ENCODE results near the gene SMARCA2. TPM values are rescaled to one million over a fixed set of nuclear protein-coding genes. Genes with fewer than 3 reads are reported as not detected.

SMARCA2 gene
- total and polyA plus RNA-seq, 10 of the 15 experiments (the other 5 are each of a cell fraction or from before 2014, with no cell fraction given): 100 to 392 (median 204) TPM

GRCh38 chr9:1995084-1995483, 20.1 kb upstream of the SMARCA2 start (continued):
- no peak for TF ChIP-seq PRDM15 (CRISPR knock-in tag; IDR thresholded peaks at IDR 0.05)
- no peak for TF ChIP-seq GABPA (IDR thresholded peaks at IDR 0.05; ENCODE audit: low read depth)

DNA sequence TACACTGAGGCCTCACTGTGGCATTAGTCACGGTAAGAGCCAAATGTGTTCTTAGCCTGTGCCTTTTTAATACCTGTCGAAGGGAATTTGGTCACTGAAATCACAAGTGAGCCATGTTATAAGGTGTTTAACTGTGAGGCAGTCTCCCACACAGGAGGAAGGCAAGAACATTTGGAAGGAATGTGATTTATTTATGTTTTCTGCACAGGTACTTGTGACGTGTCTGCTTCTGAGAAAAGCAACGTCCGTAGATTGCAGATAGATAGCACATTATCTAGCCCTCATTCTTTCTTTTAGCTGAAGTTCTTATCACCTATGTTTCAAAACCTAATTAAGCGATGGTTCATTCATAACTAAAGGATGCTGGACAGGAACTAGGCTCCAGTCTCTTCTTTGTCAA, 19.0 kb upstream of the SMARCA2 start:
- no peak for ATAC-seq
- Histone ChIP-seq H4K20me1 (ENCODE audit: control insufficient read depth, insufficient read depth) (no peaks in the 10 kb centered on the region), H3K4me3 (no peak overlapping the region), H3K27me3 (replicated peaks in 1 of 2; ENCODE audit: control insufficient read depth in 2 of 2, insufficient read depth in 2 of 2, low read length in 1 of 2) (no peaks in the 10 kb centered on the region), H3K9ac (ENCODE audit: control insufficient read depth, insufficient read depth, low read length) (no peak overlapping the region), H2AFZ (ENCODE audit: control insufficient read depth, low read depth, low read length) (no peak overlapping the region), H3K4me1 (ENCODE audit: control insufficient read depth, insufficient read depth, low read length) (no peaks in the 10 kb centered on the region), H3K9me3 (replicated peaks; ENCODE audit: control insufficient read depth, insufficient read depth, low read length) (no peaks in the 10 kb centered on the region), H3K79me2 (ENCODE audit: control insufficient read depth, insufficient read depth, low read length) (no peaks in the 10 kb centered on the region), H3K36me3 (ENCODE audit: control insufficient read depth in 2 of 2, insufficient read depth in 2 of 2, low read length in 1 of 2) (no peaks in the 10 kb centered on the region), H3K27ac (ENCODE audit: control insufficient read depth, insufficient read depth) (no peak overlapping the region), H3K4me2 (ENCODE audit: control insufficient read depth, insufficient read depth) (no peak overlapping the region)
- ChIA-PET SMC1A (ENCODE audit: uncharacterized antibody, unreplicated experiment) (no interaction called here), RAD21 (ENCODE audit: unreplicated experiment) (no interaction called here), POLR2A (no interaction called here), CTCF (no interaction called here)
- TF ChIP-seq SUZ12 (IDR thresholded peaks at IDR 0.05; ENCODE audit: unreplicated experiment) (no peak), CREM (IDR thresholded peaks at IDR 0.05; ENCODE audit: low read depth) (no peak), POLR2A (IDR thresholded peaks at IDR 0.05; ENCODE audit: low read depth, low read length) (no peak), IKZF2 (IDR thresholded peaks at IDR 0.05) (no peak), RB1 (IDR thresholded peaks at IDR 0.05; ENCODE audit: borderline replicate concordance) (no peak)
- TF ChIP-seq, protein P1, sequence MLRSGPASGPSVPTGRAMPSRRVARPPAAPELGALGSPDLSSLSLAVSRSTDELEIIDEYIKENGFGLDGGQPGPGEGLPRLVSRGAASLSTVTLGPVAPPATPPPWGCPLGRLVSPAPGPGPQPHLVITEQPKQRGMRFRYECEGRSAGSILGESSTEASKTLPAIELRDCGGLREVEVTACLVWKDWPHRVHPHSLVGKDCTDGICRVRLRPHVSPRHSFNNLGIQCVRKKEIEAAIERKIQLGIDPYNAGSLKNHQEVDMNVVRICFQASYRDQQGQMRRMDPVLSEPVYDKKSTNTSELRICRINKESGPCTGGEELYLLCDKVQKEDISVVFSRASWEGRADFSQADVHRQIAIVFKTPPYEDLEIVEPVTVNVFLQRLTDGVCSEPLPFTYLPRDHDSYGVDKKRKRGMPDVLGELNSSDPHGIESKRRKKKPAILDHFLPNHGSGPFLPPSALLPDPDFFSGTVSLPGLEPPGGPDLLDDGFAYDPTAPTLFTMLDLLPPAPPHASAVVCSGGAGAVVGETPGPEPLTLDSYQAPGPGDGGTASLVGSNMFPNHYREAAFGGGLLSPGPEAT (IDR thresholded peaks at IDR 0.05; ENCODE audit: low read depth): no peak
- TF ChIP-seq, protein P2, sequence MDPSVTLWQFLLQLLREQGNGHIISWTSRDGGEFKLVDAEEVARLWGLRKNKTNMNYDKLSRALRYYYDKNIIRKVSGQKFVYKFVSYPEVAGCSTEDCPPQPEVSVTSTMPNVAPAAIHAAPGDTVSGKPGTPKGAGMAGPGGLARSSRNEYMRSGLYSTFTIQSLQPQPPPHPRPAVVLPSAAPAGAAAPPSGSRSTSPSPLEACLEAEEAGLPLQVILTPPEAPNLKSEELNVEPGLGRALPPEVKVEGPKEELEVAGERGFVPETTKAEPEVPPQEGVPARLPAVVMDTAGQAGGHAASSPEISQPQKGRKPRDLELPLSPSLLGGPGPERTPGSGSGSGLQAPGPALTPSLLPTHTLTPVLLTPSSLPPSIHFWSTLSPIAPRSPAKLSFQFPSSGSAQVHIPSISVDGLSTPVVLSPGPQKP (IDR thresholded peaks at IDR 0.05; ENCODE audit: low read depth, low read length): no peak
- DNase-seq (ENCODE audit: low read depth, low spot score): no peak
- in situ Hi-C loops (cut with MboI) (no loop called here), intact Hi-C loops (cut with micrococcal nuclease; ENCODE audit: unreplicated experiment) (no loop called here)
- WGBS (ENCODE audit: insufficient coverage, insufficient replicate concordance, low lambda C conversion rate, missing lambda C conversion rate): 84% methylated on average over 6 of the region's 6 CpGs
- no peak for FAIRE-seq
- BruUV-seq (replicated peaks): no TSS peak

All from GM12878 (cell line).